Subcutaneous abdominal adipose tissue (tissue), 5 donors: Measurements from ENCODE around the gene ICAM4.
"Not testable (repeated sequence)": the region's sequence is repeated elsewhere in the genome, so short reads cannot be mapped to it uniquely, and the experiment has no call there.

Experiments
- H3K27ac ChIP-seq: one replicate; pipeline ENCODE4 v1.7.0; 2013; ENCODE audit warnings: low read depth, mild to moderate bottlenecking, inconsistent platforms, low read length, moderate library complexity
- H3K27me3 ChIP-seq, 5 donors: one replicate each; pipeline ENCODE4 v1.7.0; 2013; ENCODE audit warnings: low read length in 5 of 5, inconsistent platforms in 1 of 5; ENCODE audit not compliant: control insufficient read depth in 5 of 5, insufficient read depth in 4 of 5
- H3K36me3 ChIP-seq, 5 donors: one replicate each; pipeline ENCODE4 v1.7.0; 2013; ENCODE audit warnings: low read length in 5 of 5; ENCODE audit not compliant: control insufficient read depth in 5 of 5, insufficient read depth in 5 of 5
- H3K4me1 ChIP-seq, 5 donors: one replicate each; pipeline ENCODE4 v1.7.0; 2013; ENCODE audit warnings: low read length in 5 of 5, mild to moderate bottlenecking in 3 of 5, moderate library complexity in 1 of 5; ENCODE audit not compliant: control insufficient read depth in 5 of 5, insufficient read depth in 5 of 5
- H3K4me3 ChIP-seq, 5 donors: one replicate each; pipeline ENCODE4 v1.7.0; 2013; ENCODE audit warnings: low read length in 5 of 5, low read depth in 1 of 5
- H3K9ac ChIP-seq, 5 donors: one replicate each; pipeline ENCODE4 v1.7.0; 2013; ENCODE audit warnings: low read length in 5 of 5, mild to moderate bottlenecking in 4 of 5, moderate library complexity in 3 of 5
- H3K9me3 ChIP-seq, 5 donors: one replicate each; pipeline ENCODE4 v1.7.0; 2013; ENCODE audit warnings: low read length in 5 of 5; ENCODE audit not compliant: control insufficient read depth in 5 of 5
- donor health status: healthy.
- donor health status: healthy.
- donor health status: healthy.
- donor health status: healthy.
- donor health status: healthy.

ICAM4 gene

DNA sequence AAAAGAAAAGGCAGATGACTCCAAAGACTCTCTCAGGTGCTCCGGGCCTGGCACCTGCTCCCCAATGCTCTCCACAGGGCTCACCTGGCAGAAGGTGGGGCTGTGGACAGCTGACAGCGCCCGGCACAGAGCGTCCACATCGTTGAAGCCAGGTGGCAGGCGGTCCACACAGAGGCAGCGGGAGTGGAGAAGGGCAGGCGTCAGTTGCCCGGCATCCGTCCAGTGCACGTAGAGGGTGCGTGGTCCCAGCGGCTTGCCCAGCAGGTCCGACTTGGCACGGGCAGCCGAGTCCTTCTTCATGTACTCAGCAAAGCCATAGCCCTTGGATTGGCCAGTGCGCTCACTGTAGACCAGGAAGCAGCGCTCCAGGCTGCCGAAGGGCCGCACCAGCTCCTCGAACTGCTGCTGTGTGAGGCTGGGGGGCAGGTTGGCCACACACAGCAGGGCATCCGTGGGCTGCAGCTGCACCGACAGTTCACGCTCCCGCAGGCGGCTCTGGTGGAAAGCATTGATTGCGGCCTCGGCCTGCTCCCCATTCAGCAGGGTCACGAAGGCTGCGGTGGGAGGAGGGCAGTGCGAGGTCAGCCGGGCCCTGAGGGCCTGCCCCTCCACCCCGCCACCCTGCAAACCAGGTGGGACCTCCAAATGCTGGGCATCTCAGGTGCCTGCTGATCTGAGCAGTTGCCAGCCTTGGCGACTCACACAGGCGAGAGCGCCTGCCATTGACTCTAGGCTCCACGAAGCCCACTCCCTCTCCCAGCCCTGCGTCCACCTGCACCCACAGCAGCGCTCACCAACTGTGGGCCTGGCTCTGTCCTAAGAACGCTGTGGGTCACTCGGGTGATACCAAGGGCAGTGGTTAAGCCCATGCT is 42.0 kb downstream of the ICAM4 start:
- Histone ChIP-seq H3K4me3 (no peak overlapping the region), H3K36me3 (peaks cover 0 to 63% (median 56%) of the 10 kb centered on the region in 5 donors), H3K9me3 (no peaks in the 10 kb centered on the region), H3K27ac (no peak overlapping the region), H3K27me3 (no peaks in the 10 kb centered on the region), H3K4me1 (peaks cover 3 to 18% (median 16%) of the 10 kb centered on the region in 5 donors), H3K9ac (no peak overlapping the region)

DNA sequence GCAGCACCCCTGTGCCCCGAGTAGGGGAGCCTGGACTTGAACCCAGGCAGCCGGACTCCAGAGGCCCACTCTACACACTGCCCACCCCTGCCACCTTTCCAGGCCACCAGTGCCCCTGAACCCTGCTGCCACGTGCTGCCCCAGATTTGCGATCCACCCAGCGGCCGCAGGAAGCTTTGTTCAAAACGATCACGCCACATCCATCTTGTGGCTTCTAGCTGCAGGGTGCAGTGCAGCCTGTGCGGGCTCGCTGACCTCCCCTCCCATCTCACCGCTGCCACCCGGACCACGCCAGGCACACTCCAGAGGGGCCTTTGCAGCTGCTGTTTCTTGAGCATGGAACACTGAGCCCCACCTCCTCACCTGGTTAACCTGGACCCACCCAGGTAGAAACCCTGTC is 42.8 kb downstream of the ICAM4 start:
- Histone ChIP-seq H3K36me3 (peaks cover 0 to 56% (median 50%) of the 10 kb centered on the region in 5 donors), H3K27me3 (no peaks in the 10 kb centered on the region), H3K9me3 (no peaks in the 10 kb centered on the region), H3K27ac (no peak overlapping the region), H3K4me1 (peaks cover 3 to 25% (median 24%) of the 10 kb centered on the region in 5 donors), H3K9ac (no peak overlapping the region), H3K4me3 (no peak overlapping the region)

DNA sequence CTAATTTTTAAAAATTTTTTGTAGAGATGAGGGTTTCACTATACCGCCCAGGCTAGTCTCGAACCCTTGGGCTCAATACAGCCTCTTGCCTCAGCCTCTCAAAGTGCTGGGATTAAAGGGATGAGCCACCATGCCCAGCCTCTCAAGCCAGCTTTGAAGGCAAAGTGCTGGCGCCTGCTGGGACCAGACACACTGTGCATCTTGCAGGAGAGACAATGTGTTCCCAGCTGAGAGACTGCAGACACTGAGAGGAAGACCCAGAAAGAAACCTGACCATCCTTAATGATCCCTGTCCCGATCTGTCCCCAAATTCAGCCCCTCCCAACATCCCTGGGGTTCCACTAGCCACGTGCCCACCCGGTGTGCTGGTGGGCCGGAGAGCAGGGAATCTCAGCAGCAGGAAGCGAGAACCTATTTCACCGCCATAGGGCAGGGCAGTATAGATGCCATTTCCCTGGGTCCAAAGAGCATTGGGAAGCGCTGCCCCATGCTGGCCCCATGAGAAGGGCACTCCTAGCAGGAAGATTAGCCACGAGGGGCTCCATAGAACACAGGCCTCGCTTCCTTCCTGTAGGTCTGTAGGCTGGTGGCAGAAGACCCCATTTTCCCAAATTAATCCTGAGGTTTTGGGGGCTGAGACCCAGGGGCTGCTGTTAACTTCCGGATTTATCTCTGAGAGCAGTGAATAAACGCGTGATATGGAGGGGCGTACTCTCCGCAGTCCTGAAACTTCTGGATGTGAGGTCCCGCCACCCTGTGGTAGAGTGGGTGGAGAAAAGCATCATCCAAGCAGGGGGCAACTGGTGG is 45.6 kb downstream of the ICAM4 start:
- Histone ChIP-seq H3K4me3 (peak overlapping the region; percentile 77 to 88 (median 85)), H3K9ac (peak overlapping the region in 4 of 5 donors; percentile 77 to 92 (median 87)), H3K9me3 (no peaks in the 10 kb centered on the region), H3K27me3 (no peaks in the 10 kb centered on the region), H3K36me3 (peaks cover 0 to 32% (median 29%) of the 10 kb centered on the region in 5 donors), H3K4me1 (peaks cover 5 to 39% (median 30%) of the 10 kb centered on the region in 5 donors), H3K27ac (peak overlapping the region; percentile 86)

DNA sequence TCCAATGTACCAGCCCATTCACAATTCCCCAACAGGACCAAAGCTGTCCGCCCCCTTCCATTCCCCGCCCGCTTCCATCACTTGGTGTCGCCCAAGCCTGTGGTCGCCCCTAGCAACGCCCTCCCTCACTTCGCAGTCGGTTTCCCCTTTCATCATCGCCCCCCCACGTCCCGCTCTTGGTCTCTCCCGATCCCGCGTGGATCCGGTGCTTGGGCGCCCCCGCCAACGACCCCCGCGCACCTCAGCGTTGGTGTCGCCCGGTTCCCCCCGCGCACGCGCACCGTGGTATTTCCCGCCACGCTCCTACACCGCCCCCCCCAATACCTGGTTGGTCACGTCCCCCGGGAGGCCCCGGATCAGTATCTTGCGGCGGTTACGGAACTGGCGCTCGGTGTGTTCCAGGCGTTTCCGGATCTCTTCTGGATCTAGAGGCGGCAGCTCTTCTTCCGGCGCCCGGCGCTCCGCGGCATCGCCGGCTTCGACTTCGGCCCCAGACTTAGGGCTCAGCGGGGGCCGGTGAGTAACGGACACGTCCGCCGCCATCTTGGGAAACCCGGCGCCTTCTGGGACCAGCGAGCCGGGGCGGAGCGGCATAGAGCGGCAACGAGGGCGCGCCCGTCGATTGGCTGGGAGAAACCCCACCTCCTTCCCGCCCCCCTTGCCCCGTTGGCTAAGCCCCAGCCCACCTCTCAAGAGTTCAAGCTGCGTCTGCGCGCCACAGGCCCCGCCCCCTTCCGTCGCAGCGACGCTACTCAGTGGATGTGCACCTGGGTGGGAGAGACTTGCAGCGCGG is 46.4 kb downstream of the ICAM4 start, which contains the start of gene RAVER1:
Gene RAVER1, minus strand, starts transcription at position 565 of the 793 bp plus-strand sequence. Its CDS starts 22 bp downstream, at position 543.
- peak within 1 kb of the TSS; percentile 86 for H3K27ac ChIP-seq
- peak within 1 kb of the TSS; percentile 77 to 91 (median 85) for H3K4me3 ChIP-seq
- no peaks in the 10 kb centered on the region for H3K9me3 ChIP-seq
- peak within 1 kb of the TSS in 4 of 5 donors; percentile 77 to 92 (median 87) for H3K9ac ChIP-seq
- peaks cover 5 to 39% (median 30%) of the 10 kb centered on the region in 5 donors for H3K4me1 ChIP-seq
- peaks cover 0 to 24% (median 21%) of the 10 kb centered on the region in 5 donors for H3K36me3 ChIP-seq
- H3K27me3 ChIP-seq = no peaks in the 10 kb centered on the region

DNA sequence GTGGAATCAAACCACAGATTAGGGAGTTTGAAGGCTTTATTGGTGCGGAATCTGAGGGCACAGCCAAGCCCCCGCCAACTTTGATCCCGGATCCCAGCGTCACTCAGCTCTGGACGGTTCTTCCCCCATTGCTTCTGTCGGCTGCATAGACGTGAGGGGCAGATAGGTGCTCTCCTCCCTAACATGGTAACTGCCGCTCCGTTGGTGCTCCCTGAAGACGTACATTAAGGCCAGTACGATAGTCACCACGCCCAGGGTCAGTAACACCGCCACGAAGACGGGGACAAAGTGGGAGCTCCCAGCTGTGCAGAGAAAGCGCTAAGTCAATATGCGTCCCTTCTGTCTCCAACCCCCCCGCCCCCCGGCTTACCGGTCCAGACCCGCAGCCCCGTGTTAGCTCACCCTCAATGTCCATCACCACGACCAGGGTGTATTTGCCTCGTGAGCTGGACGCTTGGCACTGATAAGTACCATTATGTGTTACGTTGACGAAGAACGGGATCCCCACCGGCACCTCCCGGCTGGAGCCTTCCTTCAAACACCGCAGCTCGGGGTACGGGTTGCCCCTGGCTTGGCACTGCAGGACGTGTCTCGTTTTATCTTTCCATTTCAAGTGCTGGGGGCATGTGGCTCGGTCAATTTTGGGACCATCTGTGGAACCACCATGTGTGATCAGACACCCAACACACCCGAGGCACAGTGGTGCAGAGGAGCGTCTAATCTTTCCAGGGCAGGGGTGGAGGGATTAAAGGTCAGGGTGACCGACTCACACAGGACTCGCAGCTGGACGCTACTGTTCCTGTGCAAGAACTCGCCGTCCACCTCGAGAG is 47.2 kb downstream of the ICAM4 start:
- peak overlapping the region in 4 of 5 donors; percentile 14 to 75 (median 40) for H3K9ac ChIP-seq
- no peaks in the 10 kb centered on the region for H3K27me3 ChIP-seq
- peaks cover 0 to 16% (median 13%) of the 10 kb centered on the region in 5 donors for H3K36me3 ChIP-seq
- H3K4me3 ChIP-seq = peak overlapping the region; percentile 63 to 91 (median 85)
- no peaks in the 10 kb centered on the region for H3K9me3 ChIP-seq
- H3K4me1 ChIP-seq = peaks cover 5 to 39% (median 30%) of the 10 kb centered on the region in 5 donors
- peak overlapping the region; percentile 86 for H3K27ac ChIP-seq

DNA sequence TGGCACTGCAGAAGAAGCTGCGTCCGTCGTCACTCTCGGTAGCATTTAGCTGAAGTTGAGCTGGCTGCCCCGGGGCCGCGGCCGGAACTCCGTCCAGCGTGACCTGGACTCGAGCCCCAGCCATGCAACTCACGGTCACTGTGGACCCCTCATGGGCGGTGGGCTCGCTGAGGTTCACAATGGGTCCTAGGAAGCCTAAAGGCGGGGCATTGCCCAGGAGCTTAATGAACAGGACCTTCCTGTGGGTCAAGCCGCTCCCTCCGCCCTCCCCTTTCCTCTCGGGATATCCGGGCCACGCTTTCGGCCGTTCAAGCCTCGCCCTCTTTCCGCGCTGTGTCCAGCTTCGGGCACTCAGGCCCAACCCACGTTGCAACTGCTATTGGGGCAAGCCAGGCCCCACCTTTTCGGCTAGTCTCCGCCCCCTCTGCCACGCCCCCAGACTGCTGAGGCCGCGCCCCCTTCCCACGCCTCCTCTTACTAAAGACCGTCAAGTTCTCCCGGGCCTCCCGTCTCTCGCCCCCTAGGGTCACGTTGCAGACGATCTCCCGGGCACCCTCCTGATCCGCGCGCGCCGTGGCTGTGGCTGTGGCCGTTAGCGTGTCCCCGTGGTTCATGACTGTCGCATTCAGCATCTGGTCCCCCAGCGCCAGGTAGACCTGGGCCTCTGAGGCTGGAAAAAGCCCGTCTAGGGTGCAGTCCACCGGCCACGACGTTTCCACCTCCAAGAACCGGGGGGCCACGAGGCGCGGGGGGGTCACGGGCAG is 48.0 kb downstream of the ICAM4 start:
- Histone ChIP-seq H3K9me3 (no peaks in the 10 kb centered on the region), H3K36me3 (peaks cover 0 to 8% (median 6%) of the 10 kb centered on the region in 5 donors), H3K9ac (peak overlapping the region in 4 of 5 donors; percentile 14 to 75 (median 36)), H3K27me3 (no peaks in the 10 kb centered on the region), H3K27ac (peak overlapping the region; percentile 86), H3K4me3 (peak overlapping the region; percentile 63 to 91 (median 85)), H3K4me1 (peaks cover 5 to 45% (median 37%) of the 10 kb centered on the region in 5 donors)

DNA sequence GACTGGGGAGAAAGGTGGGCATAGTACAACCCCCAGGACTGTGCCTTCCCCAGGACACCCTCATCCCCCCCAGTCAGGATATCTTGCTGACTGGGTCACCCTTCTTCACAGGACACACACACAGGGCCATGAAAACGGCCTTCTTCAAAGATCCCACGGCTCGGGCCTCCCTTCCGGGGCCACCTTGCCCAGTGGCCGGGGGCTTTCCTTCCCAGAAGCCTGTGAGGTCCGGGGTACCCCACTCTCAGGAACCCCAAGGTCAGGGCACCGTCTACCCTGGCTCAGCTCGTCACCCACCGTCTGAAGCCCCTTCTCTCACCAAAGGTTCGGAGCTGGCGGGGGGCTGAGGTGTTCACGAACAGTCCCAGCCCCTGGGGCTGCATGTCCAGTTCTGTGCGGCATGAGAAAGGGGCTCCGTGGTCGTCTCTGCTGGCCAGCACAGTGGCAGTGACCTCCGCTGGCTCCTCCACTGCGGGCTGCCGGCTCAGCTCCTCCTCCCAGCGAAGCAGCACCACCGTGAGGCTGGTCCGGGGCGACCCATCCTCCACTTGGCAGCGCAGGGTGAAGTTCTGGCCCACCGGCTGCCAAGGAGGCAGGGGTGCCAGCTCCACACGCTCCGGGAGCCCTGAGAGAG is 48.7 kb downstream of the ICAM4 start:
- Histone ChIP-seq H3K27ac (peak overlapping the region; percentile 86), H3K9ac (peak overlapping the region in 3 of 5 donors; percentile 1 to 26 (median 16)), H3K4me1 (peaks cover 5 to 46% (median 37%) of the 10 kb centered on the region in 5 donors), H3K9me3 (no peaks in the 10 kb centered on the region), H3K4me3 (peak overlapping the region in 4 of 5 donors; percentile 1 to 87 (median 54)), H3K27me3 (no peaks in the 10 kb centered on the region), H3K36me3 (peaks cover 0 to 1% (median under 1%) of the 10 kb centered on the region in 5 donors)

DNA sequence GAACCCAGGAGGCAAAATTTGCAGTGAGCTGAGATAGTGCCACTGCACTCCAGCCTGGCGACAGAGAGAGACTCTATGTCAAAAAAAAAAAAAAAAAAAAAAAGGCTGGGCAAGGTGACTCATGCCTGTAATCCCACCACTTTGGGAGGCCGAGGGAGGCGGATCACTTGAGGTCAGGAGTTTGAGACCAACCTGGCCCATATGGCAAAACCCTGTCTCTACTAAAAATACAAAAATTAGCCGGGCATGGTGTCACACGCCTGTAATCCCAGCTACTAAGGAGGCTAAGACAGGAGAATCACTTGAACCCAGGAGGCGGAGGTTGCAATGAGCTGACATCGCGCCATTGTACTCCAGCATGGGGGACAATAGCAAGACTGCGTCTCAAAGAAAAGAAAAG is 50.0 kb downstream of the ICAM4 start:
- not testable (repeated sequence) for H3K27me3 ChIP-seq, H3K9me3 ChIP-seq, H3K9ac ChIP-seq, H3K36me3 ChIP-seq, H3K27ac ChIP-seq, H3K4me3 ChIP-seq
- peaks cover 5 to 45% (median 37%) of the 10 kb centered on the region in 5 donors for H3K4me1 ChIP-seq
